AML-193 (cell line): ENCODE results near the gene NAA10.
A peak's percentile ranks its signal among the peaks of the same experiment; 100 is the strongest.

Experiments
- DNase-seq, 2 experiments: peaks; one replicate each; lab custom pipeline; 2025; lab: John Stamatoyannopoulos, UW

Gene NAA10

DNA sequence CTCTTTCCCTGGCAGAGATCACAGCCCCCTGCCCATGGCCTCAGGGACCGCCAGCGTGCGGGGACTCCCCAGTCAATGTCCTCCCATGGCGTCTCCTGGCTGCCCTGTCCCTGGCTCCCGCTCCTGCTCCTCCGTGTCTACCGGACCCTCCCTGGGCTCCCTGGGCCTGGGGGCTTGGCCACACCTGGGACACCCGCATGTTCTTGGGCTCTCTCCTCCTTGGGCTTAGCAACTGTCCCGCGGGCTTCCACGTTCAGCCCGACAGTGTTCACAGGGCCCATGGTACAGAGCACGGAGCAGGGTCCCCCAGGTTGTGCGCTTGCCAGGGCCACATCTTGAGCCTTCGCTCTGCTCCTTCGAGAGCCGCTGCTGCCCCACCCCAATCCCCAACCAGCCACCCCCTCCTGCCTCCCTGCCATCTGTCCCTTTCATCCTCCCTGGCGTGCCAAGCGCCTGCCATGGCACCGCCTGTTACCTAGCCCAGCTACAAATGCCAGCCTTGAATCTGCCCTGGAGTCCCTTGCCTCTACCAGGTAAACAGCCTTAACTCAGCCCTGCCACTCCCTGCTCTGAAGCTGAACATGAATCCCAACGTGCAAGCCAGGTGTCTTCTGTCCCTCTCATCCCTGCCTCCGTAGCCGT, 26.5 kb downstream of the NAA10 start:
- DNase-seq, result no peak

DNA sequence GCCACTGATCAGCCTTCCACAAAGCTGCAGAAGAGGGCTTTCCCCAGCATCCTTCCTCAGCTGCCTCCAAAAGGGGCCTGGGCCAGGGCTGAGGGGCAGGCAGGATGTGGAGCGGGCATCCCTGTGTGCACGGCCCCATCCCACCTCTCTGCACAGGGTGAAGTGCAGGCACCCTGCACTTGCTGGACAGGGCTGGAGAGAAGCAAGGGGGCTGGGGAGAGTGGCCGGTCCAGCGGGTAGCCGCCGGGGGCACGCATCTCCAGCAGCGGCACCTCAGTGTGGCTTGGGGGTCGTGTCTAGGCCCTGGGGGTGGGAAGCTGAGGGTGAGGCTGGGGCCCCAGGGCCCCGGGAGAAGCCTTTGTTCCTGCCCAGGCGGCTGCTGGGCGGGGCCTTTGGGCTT, 27.4 kb downstream of the NAA10 start:
- DNase-seq, result no peak

DNA sequence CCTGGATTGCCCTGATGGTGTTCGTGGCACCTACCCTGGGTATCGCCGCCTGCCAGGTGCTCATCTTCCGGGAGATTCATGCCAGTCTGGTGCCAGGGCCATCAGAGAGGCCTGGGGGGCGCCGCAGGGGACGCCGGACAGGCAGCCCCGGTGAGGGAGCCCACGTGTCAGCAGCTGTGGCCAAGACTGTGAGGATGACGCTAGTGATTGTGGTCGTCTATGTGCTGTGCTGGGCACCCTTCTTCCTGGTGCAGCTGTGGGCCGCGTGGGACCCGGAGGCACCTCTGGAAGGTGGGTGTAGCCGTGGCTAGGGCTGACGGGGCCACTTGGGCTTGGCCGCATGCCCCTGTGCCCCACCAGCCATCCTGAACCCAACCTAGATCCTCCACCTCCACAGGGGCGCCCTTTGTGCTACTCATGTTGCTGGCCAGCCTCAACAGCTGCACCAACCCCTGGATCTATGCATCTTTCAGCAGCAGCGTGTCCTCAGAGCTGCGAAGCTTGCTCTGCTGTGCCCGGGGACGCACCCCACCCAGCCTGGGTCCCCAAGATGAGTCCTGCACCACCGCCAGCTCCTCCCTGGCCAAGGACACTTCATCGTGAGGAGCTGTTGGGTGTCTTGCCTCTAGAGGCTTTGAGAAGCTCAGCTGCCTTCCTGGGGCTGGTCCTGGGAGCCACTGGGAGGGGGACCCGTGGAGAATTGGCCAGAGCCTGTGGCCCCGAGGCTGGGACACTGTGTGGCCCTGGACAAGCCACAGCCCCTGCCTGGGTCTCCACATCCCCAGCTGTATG, 28.5 kb downstream of the NAA10 start:
- no peak for DNase-seq

DNA sequence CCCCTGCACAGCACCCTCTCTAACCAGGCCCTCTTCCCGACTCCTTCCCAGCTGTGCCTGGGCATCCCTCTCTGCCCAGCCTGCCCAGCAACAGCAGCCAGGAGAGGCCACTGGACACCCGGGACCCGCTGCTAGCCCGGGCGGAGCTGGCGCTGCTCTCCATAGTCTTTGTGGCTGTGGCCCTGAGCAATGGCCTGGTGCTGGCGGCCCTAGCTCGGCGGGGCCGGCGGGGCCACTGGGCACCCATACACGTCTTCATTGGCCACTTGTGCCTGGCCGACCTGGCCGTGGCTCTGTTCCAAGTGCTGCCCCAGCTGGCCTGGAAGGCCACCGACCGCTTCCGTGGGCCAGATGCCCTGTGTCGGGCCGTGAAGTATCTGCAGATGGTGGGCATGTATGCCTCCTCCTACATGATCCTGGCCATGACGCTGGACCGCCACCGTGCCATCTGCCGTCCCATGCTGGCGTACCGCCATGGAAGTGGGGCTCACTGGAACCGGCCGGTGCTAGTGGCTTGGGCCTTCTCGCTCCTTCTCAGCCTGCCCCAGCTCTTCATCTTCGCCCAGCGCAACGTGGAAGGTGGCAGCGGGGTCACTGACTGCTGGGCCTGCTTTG, 29.2 kb downstream of the NAA10 start:
- DNase-seq, result no peak

DNA sequence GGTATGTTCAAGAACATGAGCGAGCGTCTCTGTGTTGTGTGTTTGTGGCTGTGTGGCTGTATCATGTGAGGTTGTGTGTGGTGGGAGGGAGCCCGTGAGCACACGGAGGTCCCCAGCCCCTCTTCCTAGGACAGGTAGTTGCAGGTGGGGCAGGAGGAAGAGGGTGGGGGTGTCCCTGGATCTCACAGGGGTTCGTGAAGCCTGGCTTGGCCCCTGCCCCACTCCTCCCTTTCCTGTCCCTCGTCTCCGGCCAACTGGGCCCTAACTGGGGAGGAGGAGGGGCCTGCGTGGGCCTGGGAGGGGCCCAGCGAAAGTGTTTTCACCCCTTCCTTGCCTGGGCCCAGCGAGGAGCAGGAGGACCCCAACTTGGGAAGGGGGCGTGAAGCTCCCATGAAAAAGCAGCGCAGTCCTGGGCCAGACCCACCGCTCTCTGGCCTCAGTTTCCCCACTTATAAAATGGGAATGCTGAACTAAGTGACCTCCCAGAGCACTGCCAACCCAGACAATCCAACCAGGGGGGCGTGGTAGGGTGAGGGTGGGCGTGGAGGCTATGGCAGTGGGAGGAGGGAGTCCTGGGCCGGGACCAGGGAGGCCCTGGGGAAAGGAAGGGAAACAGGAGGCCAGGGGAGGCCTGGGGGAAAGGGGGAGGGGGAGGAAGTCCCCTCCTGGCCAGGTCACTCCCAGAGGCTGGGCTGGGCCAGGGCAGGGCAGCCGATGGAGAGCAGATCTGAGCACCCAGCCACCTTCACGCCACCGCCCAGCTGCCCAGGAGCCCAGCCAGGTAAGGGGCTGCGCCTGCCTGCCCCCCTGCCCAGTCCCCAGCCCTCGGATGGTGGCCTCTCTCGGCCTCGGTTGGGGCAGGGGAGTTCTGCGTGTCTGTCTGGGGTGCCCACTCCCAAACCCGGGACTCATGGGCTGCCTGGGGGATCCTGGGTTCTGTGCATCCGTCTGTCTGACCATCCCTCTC, 30.6 kb downstream of the NAA10 start, which contains the start of gene AVPR2:
AVPR2 (plus strand) TSS at position 683 of the 967 bp plus-strand sequence. CDS start 473 bp downstream, outside the sequence.
- no peak for DNase-seq

DNA sequence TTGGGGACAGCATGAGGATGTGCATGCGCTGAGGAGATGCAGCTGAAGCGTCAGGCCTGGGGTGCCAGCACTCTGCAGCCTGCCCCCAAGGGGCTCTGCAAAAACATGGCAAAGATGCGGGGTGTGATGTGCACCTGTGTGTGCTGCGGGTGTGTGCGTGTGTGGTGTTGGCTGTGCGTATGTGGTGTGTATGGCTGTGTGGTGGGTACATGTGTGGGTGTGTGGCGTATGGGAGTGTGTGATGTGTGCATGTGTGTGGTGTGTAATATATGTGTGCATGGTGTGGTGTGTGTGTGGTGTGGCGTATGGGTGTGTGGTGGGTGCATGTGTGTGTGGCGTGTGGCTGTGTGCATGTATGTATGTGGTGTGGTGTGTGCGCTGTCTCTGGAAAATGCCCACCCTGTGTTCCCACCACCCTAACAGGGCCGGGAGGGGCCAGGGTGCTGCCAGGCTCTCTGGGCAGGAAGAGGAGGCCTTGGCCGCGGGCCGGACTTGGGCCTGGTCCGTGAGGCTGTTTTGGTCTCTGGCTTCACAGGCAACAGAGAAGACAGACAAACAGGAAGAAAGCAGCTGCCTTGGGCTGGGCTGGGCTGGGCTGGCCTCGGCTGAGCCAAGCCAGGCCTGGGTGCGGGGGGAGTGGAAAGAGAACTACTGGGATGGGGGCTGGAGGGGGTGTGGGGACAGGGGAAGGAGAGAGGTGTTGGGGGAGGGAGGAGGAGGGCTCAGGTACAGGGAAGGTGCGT, 31.4 kb downstream of the NAA10 start:
- no peak for DNase-seq

DNA sequence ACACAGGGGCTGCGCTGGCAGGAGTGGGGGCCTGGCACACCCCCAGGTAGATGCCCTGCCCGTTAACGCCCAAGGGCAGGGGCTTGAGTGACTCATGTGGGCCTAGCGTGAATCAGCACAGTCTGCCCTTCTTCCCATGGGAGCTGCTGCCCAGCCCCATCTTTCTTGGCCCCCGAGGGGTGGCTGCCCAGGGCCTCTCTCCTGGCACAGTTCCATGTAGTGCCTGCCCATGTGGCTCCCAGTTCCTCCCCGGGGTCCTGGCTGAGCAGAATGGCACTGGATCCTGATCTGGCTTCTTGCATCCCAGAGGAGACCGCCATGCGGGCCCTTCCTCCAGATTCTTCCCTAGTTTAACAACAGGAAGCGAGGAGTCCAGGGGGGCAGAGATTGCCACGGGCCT, 32.5 kb downstream of the NAA10 start:
- no peak for DNase-seq

DNA sequence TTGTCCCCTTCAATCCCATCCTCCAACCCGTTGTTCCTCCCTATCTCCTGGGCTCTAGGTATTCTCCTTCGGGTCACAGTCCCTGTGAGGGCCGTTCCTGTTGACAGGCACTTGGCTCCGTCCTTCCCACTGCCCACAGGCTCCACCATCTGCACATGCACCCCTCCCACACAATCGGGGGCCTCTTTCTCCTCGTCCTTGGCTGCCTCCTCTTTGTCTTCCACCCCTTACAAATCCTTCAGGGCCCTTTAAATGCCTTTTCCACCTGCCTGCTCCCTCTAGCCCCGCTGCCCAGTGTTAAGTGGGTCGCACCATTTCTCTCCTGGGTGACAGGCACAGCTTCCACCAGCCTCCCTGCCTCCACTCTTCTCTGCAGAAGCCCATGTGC, 33.1 kb downstream of the NAA10 start:
- DNase-seq, result no peak

DNA sequence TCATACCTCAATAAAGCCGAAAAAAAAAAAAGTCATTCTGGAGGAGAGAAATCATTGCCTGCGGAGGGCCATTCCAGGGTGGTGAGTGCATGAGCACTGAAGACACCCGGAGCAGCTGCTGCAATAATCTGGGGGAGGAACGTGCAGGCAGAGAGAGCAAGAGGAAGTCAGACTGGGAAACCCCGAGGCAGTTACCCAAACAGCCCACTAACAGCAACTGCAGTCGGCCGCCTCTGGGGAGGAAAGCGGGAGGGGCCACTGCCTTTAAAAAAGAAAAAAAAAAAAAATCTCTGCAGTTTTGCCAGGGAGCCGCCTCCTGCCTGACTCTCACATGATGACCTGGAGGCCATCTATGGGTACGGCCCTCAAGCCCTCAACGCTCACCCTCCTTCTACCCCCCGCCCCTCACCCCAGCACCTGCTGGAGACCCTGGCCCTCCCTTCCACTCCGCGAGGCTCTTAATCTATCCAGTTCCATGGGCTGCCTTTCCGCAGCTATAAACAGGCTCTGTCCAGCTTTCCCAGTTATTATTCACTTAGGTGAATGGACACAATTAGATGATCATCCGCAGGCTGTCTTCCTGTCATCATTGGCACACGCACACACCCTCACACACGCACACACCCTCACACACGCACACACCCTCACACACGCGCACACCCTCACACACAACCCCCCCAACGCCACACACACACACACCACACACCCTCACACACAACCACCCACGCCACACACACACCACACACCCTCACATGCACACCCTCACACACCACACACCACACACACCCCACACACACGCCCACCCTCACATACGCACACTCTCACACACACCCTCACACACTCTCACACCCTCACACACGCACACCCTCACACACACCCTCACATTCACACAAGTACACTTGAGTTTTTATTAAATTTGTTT, 33.7 kb downstream of the NAA10 start:
- DNase-seq, result peak; percentile 76 to 93

DNA sequence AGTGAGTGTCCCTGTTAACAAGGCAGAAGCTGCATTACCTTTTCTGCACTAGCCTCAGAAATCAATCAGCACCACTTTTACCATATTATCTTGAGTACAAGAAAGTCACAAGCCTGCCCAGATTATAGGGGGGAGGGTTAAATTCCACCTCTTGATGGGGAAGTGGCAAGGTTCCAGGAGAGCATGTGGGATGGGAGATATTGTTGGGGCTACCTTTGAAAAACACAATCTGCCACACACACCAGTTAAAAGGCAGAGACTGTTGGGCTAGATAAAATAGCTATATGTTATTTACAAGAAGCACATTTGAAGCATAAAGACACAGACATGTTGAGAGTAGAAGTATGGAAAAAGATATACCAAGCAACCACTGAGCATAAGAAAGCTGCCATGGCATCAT, 36.9 kb downstream of the NAA10 start:
- no peak for DNase-seq

DNA sequence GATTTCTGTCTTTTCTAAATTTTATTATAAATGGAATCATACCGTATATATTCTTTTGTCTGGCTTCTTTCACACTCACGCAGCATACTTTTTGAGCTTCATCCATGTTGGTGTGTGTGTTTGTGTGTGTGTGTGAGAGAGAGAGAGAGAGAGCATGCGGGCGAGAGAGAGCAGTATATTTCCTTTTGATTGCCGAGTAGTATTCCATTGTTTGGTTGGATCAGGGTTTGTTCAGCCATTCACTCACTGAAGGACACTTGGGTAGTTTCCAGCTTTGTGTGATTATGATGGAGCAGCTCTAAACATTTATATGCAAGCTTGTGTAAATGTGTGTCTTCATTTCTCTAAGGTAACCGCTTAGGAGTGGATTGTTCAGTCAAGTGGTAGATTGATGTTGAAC, 45.7 kb downstream of the NAA10 start:
- DNase-seq, result no peak

DNA sequence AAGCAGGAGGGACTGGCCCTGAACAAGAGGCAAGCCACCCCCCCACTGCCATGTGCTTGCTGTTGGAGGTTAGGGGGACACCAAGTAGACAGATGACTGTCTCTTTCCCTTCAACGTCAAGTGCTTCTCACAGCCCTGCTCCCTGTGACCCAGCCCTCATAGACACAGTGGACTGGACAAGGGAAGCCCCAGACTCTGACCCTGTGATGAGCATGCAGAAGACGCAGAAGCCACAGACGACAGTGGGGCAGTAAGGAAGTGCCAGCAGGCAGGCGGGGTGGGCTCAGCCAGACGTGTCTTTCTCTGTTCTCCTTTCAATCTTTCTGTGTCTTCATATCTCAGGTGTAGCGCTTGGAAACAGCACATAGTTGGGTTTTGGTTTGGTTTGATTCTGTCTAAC, 46.5 kb downstream of the NAA10 start:
- DNase-seq, result no peak

DNA sequence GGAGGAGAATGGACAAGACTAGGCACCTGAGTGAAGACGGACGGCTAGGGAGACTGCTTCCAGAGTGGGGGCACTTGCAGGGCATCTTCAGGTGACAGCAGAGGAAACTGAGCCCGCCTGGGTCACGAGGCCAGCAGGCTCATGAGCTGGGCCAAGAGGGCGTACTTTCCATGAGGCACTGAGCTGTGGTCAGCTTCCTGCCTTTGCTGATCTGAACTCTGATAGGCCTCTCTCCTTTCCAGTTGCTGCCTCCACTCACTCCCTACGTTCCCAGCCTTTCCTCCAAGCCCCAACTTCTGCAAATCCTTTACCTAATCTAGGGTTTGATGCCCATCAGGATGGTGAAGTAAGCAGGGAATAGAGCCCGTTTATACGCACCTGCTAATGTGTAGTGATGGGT, 47.5 kb downstream of the NAA10 start:
- no peak for DNase-seq

DNA sequence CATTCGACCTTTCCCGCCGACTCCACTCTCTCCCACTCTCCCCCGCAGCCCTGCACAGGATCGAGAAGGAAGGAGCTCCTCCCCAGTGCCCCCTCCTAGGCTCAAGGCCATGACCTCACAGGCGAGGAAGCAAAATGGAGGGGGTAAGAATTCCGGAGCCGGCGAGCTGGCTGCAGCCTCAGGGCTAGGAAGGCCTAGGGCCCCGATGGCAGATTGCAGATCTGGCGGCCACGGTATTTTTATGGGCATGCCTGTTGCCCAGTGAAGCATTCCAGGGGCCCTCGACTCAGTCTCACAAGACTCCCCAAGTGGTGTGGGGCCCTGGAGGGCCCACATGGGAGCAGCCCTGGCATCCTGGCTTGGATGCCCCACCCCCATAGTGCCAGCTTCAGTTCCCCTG, 47.9 kb downstream of the NAA10 start:
- no peak for DNase-seq

DNA sequence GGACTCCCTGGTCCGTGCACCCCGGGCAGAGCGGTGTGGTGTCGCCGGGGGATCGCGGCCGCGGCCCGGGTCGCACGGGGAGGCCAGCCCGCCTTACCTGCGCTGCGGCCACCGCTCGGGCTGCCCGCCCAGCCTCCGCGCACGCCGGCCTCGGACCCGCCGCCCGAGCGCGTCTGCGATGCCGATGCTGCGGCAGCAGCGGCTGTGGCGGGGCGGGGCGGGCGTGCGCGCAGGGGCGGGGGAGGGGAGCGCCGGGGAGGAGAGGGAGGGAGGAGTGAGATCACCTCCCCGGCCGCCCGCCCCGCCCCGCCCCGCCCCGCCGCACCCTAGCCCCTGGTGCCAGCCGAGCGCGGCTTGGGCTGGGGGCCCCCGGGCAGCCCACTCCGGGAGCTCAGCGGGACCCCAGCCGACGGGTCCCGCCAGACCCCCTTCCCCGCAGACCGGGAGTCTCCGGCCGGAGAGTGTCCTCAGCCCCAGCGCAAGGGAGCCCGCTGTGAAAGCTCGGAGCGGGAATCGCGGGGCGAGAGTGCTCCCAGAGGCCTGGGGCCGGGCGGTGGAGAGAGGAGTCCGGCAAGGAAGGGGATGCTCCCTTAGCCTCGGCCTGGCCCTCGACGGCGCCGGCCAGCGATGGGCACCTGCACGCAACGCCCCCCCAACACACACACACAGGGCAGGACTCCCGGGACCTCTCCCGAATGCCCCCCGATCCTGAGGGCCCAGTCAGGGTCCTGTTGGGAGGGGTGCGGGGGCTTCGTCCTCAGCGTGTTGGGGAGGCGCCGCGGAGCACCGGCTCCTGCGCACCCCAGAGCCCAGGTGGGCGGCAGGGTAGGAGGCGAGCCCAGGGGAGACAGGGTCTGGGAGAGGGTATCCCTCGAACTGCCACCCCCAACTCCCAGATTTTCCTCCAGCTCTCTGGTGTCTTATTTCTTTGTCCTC, 48.6 kb downstream of the NAA10 start, which contains the start of gene L1CAM:
L1CAM (minus strand) TSS at position 206 of the 936 bp plus-strand sequence. CDS start 10,337 bp downstream, outside the sequence.
- DNase-seq, result no peak

DNA sequence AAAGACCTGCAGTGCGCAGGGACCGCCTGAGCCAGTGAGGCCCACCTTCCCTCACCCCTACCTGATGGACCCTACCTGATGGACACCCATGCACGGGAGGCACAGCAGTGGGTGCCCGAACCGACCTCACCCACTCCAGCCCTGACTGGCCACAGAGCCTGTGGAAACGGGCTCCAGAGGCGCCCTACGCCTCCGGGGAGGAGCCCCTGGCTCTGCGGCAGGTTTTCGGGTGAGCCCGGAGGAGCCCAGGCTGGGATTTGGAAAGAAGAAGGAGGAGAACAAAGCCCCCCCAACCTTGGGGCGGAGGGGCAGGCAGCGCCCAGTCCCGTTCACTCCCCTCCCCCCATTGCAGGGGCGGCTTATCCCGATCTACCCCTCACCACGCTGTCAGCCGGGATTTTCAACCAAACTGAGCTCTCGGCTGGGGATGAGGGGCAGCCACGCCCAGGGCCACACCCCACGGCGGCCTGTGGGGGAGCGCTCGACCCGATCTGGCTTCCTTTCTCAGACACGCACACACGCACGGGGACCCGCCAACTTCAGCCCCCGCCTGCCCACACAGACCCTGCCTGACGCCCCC, 49.5 kb downstream of the NAA10 start:
- no peak for DNase-seq

DNA sequence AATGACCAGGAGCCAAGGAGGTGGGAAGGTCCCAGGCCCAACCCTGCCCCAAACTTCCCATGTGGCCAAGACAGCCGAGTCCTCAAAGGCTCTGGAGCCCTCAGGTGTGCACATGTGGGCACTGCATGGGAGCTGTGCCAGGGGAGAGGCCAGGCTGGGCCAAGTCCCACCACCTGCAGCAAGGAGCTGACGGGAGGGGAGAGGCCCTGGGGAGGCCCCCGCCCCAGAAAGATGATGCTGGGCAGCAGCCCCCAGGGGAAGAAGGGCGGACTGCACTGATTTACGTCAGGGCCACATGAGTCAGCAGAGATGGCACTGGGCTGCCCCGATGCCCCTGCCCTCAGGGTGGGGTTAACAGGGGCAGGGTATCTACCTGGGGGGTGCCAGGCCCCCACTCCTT, 50.2 kb downstream of the NAA10 start:
- DNase-seq, result no peak

DNA sequence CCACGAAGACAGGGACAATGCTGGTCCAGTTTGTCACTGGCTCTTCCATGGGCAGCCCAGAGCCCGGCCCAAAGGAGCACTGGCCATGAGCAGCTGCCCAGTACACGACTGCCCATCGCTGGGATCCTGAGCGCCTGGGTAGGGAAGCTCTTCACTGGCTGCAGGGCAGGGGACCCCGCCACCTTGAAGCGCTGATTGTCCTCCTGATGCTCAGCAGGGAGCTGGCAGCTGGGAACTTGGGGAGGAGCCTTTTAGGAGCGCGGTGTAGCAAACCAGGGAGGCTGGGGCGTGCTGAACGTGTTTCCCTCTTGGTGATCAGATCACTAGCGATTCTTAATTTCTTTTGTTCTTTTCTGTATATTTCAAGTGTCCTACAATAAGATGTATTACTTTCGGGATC, 50.7 kb downstream of the NAA10 start:
- no peak for DNase-seq
